GM18951 (cell line): ENCODE measurements around the gene COL4A4.

Source experiments
- POLR2A ChIP-seq: IDR thresholded peaks from 4 replicates; pipeline ENCODE4 v1.6.1; 2011; ENCODE audit warnings: mild to moderate bottlenecking; ENCODE audit not compliant: insufficient read length, insufficient read depth; ENCODE audit errors: extremely low read depth
- in situ Hi-C: fragments of 300-500 bp; cut with MboI; formaldehyde crosslinking; loops from one replicate; pipeline ENCODE4 v1.12.0; 2022; ENCODE audit warnings: low sequenced_read_pairs, mixed read lengths, inconsistent platforms; ENCODE audit not compliant: unreplicated experiment

The COL4A4 gene

DNA sequence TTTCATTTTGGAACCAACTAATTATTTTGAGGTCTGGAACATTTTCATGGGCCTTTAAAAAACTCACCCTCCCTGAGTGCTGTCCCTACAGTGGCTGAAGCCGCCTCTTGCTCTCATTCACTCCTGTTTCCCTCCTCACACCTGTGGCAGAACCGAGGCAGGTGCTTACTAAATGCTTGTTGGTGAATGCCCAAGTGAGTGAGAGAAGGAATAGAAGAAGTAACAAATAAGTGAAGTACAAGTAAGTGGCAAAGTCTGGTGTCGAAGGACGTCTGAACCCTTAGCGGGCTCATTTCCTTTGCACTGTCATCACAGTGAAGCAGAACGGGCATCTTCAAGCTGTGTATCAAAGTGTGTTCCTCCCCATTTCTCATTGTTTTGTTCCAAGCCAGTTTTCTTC is 192.9 kb downstream of the COL4A4 start:
- TF ChIP-seq POLR2A: no peak
- in situ Hi-C loops: loop anchor here (10.0 kb wide), 1 partner anchor 156 kb away; no protein-coding TSS in a partner anchor

DNA sequence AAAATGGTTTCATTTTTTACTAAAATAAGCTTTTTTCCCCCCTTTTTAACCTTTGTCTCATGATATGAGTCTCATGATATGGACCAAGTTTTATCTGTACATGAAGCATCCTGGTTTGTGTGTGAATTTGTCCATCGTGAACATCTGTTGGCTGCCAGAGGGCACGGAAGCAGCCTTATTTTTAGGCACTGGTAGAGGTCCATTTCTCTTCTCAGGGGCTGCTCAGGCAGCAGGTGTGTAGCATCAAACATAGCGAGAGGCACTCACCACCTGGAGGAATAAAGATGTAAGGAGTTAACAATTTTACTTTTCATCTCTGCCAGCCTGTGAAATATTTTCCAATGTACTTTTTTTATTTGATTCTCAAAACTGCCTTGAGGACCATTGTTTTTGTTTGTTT is 193.6 kb downstream of the COL4A4 start:
- TF ChIP-seq POLR2A: peak; percentile 11
- in situ Hi-C loops: loop anchor here (10.0 kb wide), 1 partner anchor 156 kb away; no protein-coding TSS in a partner anchor

GRCh38 chr2:226969417-226970080 is 194.5 kb downstream of the COL4A4 start:
- in situ Hi-C loops: loop anchor here (10.0 kb wide), 1 partner anchor 155 kb away; no protein-coding TSS in a partner anchor
- no peak for TF ChIP-seq POLR2A

- in situ Hi-C loops: no loop called here
- TF ChIP-seq POLR2A: no peak
These were observed 198.6 kb downstream of the COL4A4 start for GRCh38 chr2:226965376-226965775.

DNA sequence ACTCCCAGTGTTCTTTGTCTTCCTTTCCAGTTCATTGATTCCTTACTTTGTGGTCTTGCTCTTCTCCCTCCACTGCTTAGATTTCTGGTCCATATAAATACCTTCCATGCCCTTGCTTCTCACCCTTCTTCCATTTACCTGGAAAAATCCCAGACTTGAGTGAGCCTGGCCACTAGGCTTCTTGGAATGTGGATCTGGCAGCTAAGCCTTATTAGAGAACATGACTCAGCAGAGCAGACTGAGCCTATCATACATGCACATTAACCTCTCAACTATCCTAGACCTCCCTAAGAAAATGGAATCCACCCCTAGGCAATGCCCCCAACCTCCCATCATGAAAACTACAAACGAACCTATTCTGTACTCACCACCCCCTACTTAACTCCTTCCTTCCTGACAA is 200.5 kb downstream of the COL4A4 start:
- in situ Hi-C loops: no loop called here
- no peak for TF ChIP-seq POLR2A

DNA sequence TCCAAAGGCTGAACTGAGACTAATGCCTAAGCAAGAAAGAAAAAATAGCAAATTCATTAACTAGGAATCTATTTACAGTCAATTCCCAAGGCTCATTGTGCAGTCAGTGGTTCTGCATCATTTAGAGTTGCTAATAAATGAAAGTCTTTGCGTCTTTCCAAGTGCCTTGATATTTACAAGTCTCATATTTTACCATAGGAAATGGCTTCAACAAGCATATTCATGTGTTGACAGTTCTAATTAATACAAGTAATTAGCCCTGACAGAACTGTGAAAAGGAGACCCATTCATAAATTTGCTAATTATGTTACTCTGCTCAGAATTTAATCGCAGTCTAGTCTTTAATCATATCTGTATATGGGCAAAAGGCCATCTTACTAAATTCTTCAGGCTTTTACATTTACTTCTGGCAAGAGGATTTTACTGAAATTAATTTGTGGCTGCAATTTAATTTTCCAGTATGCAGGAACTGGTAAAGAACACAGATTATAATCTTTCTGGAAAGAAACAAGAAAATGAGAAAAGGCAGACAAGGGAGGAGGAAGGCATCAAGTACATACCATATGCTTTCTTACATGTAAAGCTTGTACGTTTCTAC is 201.7 kb downstream of the COL4A4 start:
- in situ Hi-C loops: no loop called here
- TF ChIP-seq POLR2A: no peak

GRCh38 chr2:226959418-226959817 is 204.6 kb downstream of the COL4A4 start:
- in situ Hi-C loops: no loop called here

DNA sequence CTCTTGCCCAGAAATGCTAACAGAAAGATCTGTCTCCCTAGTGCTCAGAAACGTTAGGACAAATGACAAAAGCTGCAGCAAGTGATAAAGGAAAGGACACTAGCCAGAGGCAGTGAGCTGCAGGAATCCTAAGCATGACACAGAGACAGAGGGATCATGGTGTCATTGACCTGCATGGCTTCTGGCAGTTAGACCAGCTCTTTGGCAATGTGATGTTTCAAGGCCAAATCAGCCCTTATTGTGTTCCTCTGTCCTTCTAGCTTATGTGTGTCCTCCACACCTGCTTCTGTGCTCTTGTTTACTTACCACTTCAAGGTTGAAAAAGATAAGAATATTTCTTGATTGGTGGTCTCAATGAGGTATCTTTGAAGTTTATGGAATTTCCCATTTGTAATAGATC is 207.3 kb downstream of the COL4A4 start:
- TF ChIP-seq POLR2A: no peak
- in situ Hi-C loops: no loop called here

More at GRCh38 chr2:226959418-226959817, 204.6 kb downstream of the COL4A4 start:
- TF ChIP-seq POLR2A: no peak

GRCh38 chr2:226953826-226954225 is 210.2 kb downstream of the COL4A4 start:
- in situ Hi-C loops: no loop called here
- no peak for TF ChIP-seq POLR2A

- no peak for TF ChIP-seq POLR2A
- in situ Hi-C loops: no loop called here
These were observed 210.8 kb downstream of the COL4A4 start for GRCh38 chr2:226953206-226953605.
